Measurements from ENCODE around the gene RFC2. TPM values are rescaled to one million over a fixed set of nuclear protein-coding genes. Genes with fewer than 3 reads are reported as not detected.
A peak's percentile ranks its signal among the peaks of the same experiment; 100 is the strongest.

Gene RFC2
- total and polyA plus RNA-seq, 10 of the 15 experiments (the other 5 are each of a cell fraction or from before 2014, with no cell fraction given), result 25.8 to 145 (median 90.9) TPM

GRCh38 chr7:74267756-74268565 is 13.8 kb upstream of the RFC2 start (continued):
- TF ChIP-seq NFXL1 (IDR thresholded peaks at IDR 0.05; ENCODE audit: borderline replicate concordance), result no peak
- no peak for TF ChIP-seq TBL1XR1 (IDR thresholded peaks at IDR 0.05; ENCODE audit: low read depth, low read length)
- no peak for TF ChIP-seq SMAD1 (IDR thresholded peaks at IDR 0.05; ENCODE audit: low read depth, partially characterized antibody)
- no peak for TF ChIP-seq ELK1 (IDR thresholded peaks at IDR 0.05; ENCODE audit: low read depth, low read length)
- no peak for TF ChIP-seq SREBF2 (IDR thresholded peaks at IDR 0.05; ENCODE audit: low read length)
- no peak for TF ChIP-seq EGR1 (IDR thresholded peaks at IDR 0.05; ENCODE audit: borderline replicate concordance in 1 of 2, low read depth in 2 of 2, low read length in 2 of 2)
- 0 out of 2 replicates have a peak, but pooled peaks have one; percentile 18 for TF ChIP-seq IKZF1 (conservative IDR thresholded peaks at IDR 0.05)

DNA sequence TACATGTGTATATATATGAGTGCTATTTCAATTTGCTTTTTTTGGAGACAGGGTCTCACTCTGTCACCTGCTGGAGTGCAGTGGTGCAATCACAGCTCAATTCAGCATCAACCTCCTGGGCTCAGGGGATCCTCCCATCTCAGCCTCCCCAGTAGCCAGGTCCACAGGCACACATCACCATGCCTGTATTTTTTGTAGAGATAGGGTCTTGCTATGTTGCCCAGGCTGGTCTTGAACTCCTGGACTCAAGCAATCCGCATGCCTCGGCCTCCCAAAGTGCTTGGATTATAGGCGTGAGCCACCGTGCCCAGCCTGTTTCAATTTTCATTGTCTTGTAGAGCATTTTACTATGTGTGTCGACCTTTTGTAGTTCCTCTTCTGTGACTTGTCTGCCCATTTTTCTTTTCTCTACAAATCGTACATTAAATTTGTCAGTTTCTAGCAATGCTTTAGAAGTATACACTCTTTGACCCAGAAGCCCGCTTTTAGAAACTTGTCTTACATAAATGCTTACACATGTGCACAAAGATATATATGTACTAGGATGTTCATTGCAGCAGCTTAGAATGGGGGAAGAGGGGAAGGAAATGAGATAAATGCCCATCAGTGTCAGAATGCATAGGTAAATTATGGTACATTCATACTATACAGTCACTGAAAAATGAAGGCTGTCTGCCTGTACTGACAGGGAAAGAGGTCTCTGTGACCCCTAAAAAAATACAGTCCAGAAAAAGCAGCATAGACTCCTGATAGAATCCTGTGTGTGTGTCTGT is 12.2 kb upstream of the RFC2 start:
- H3K79me2 ChIP-seq (ENCODE audit: control insufficient read depth, insufficient read depth, low read length), result no peaks in the 10 kb centered on the region
- no peaks in the 10 kb centered on the region for H3K27me3 ChIP-seq (replicated peaks in 1 of 2; ENCODE audit: control insufficient read depth in 2 of 2, insufficient read depth in 2 of 2, low read length in 1 of 2)
- ChIA-PET RAD21 (ENCODE audit: unreplicated experiment) (interaction anchor here (0.7 to 10.0 kb wide), 3 partner anchors 21 to 60 kb away, joined by 4 to 169 read pairs (median 15); partner anchors contain the start of gene CLIP2), CTCF (interaction anchor here (0.6 to 5.6 kb wide), 8 partner anchors 9 to 135 kb away, joined by 3 to 29 read pairs (median 5); no protein-coding TSS in a partner anchor), POLR2A (interaction anchor here (0.9 to 8.3 kb wide), 4 partner anchors 12 to 55 kb away, joined by 3 to 171 read pairs (median 22); partner anchors contain the start of genes CLIP2 and LAT2), SMC1A (ENCODE audit: uncharacterized antibody, unreplicated experiment) (interaction anchor here (1.3 to 12.4 kb wide), 3 partner anchors 9 to 22 kb away, joined by 4 to 285 read pairs (median 4); partner anchors contain the start of genes CLIP2 and RFC2)
- peak overlapping the region; percentile 61 for H2AFZ ChIP-seq (ENCODE audit: control insufficient read depth, low read depth, low read length)
- FAIRE-seq (peak; percentile 35), ATAC-seq (peak; percentile 39), DNase-seq (ENCODE audit: low read depth, low spot score) (no peak)
- in situ Hi-C loops (cut with MboI), result no loop called here
- H3K4me1 ChIP-seq (ENCODE audit: control insufficient read depth, insufficient read depth, low read length), result peaks cover 49% of the 10 kb centered on the region
- H3K36me3 ChIP-seq (ENCODE audit: control insufficient read depth in 2 of 2, insufficient read depth in 2 of 2, low read length in 1 of 2), result no peaks in the 10 kb centered on the region
- no peaks in the 10 kb centered on the region for H3K9me3 ChIP-seq (replicated peaks; ENCODE audit: control insufficient read depth, insufficient read depth, low read length)
- no peak overlapping the region for H3K9ac ChIP-seq (ENCODE audit: control insufficient read depth, insufficient read depth, low read length)
- H3K27ac ChIP-seq (ENCODE audit: control insufficient read depth, insufficient read depth), result peak overlapping the region; percentile 61
- peak overlapping the region; percentile 28; the same call in 1 of the 2 replicates for H3K4me3 ChIP-seq
- no TSS peak for BruUV-seq (replicated peaks)
- no peaks in the 10 kb centered on the region for H4K20me1 ChIP-seq (ENCODE audit: control insufficient read depth, insufficient read depth)
- 0 out of 2 replicates have a peak, but pooled peaks have one; percentile 13 for TF ChIP-seq EED (IDR thresholded peaks at IDR 0.05; ENCODE audit: low read depth)
- TF ChIP-seq PKNOX1 (IDR thresholded peaks at IDR 0.05), result peak; percentile 44; the same call in 1 of the 2 replicates
- TF ChIP-seq NFYA (IDR thresholded peaks at IDR 0.05; ENCODE audit: borderline replicate concordance, low read depth, low read length), result no peak
- intact Hi-C loops (cut with micrococcal nuclease; ENCODE audit: unreplicated experiment), result no loop called here
- peak overlapping the region; percentile 70 for H3K4me2 ChIP-seq (ENCODE audit: control insufficient read depth, insufficient read depth)
- 18% methylated on average over 7 of the region's 7 CpGs for WGBS (ENCODE audit: insufficient coverage, insufficient replicate concordance, low lambda C conversion rate, missing lambda C conversion rate)
